ENCODE measurements around the gene PPP1R8.

- no peak for TF ChIP-seq EP300 (IDR thresholded peaks at IDR 0.05; ENCODE audit: borderline replicate concordance)
- no peak for TF ChIP-seq CREB1 (IDR thresholded peaks at IDR 0.05; ENCODE audit: low read depth)
- no peak for TF ChIP-seq TAF1 (IDR thresholded peaks at IDR 0.05; ENCODE audit: low read depth)
- no peak for TF ChIP-seq YY1 (IDR thresholded peaks at IDR 0.05; ENCODE audit: low read depth)
- TF ChIP-seq CEBPB (IDR thresholded peaks at IDR 0.05) = no peak
- no peak for TF ChIP-seq RAD21 (IDR thresholded peaks at IDR 0.05; ENCODE audit: low read depth)
- TF ChIP-seq MAX (IDR thresholded peaks at IDR 0.05) = no peak
- TF ChIP-seq NFIC (IDR thresholded peaks at IDR 0.05) = no peak
Measured at GRCh38 chr1:27877115-27877416, 46.5 kb downstream of the PPP1R8 start.

Data from Ishikawa (cell line).